DMS79 treated with DMSO at 0.1 percent for 48 hours (cell line): ENCODE results near the gene ANGEL1.

ENCODE experiments used
- DNase-seq: peaks from one replicate; lab custom pipeline; 2025; lab: John Stamatoyannopoulos, UW

ANGEL1 gene

DNA sequence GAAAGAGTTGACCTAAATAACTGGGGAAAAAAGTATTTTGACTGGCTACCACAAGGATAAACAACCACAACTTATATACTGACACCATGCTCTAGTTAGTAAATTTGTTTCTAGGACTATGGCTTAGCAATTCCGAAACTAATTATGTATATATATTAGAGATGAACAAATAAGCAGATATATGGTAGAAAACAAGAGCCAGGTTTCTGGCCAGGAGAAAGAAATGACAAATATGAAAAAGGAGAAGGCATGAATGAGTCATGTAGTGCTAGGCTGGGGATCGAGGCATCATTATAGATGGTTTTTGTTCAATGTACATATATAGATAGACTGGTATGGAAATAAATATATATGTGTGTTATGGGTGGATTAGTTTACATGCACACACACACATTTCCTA is 8.0 kb upstream of the ANGEL1 start:
- no peak for DNase-seq

DNA sequence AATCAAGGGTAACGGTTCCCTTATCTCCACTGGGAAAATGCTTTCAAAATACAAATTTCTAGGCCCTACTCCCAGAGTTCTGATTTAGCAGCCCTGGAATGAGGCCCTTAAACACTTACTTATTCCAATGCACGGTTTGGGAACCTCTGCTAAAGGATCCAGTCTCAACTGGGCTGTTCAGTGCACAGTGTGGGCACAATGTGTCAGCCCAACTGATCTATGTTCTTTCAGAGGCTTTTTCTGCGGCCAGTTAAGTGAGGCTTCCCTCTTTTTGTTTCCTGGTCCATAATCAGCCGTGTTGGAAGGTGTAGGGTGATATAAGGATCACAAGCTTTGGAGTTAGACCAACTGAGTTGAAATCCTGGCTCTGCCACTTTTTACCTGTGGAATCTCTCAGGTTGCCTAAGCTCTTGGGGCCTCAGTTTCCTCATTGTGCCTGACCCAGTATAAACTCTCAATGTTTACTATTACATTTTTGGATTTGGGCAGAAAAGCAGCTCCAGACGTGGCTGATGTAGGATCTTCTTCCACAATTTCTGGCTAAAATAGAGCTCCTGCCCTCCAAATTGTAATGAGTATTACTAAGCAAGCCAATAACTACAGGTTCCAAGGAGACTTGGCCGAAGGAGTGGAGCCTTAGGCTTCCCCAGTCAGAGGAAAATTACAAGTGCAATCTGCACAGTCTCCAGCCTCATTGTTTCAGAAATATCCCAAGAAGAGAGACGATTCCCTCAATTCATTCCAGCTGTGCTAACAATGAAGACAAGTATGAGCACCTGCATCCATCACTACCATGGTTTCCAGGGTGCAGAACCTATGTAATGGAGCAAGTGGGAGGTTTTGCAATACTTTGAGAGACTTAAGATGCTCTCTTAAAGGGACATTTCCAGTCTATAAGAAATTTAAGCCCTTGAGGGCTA is 2.3 kb upstream of the ANGEL1 start:
- DNase-seq, result no peak

DNA sequence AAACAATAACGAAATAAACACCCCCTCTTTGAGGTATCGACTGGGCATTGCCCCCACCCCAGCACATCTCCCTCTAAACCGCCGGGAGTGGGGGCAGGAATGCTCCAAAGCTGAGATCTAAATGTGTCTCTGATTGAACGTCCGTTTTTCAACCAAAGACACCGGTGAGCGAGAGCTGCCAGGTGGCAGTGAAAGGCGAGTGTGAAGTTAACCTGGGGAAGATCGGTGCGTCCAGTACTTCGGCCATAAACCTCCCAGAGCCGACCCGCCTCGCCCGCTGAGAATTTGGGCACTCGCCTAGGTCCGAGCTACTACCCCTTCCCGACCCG is 625 bp downstream of the ANGEL1 start:
- peak; percentile 45 for DNase-seq

DNA sequence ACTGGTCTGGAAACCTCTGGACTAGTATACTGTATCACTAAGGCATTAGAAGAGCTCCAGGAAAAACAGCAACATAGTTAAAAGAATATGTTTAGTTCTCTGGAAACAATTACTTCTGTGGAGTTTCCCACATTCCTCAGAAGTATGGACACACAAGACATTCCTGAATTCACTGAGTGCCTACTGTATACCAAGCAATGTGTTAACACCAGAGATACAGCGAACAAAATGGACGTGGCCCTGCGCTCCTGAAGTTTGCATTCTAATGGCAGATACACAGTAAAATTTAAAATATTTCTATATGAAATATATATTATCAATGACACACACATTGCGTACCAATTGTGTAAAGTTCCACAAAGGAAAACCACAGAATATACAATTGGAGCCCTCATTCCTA is 1.1 kb downstream of the ANGEL1 start:
- DNase-seq, result no peak

DNA sequence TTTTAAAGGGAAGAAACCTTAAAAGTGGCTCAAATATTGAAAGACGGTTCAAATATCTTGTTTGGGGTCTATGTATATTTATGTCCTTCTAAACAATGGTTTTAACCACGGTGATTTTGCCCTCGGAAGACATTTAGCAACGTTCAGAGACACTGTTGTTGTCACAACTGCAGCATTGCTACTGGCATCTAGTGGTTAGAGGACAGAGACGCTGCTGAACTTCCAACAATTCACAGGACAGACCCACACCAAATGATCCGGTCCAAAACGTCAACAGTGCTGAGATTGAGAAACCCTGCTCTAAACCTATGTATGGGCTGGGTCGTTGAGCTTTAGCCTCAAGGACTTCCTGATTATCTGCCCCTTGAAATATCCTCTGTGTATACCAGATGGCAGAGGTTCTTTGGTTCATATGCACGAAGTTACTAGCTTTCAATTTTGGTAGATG is 1.7 kb downstream of the ANGEL1 start:
- DNase-seq, result peak; percentile 64

DNA sequence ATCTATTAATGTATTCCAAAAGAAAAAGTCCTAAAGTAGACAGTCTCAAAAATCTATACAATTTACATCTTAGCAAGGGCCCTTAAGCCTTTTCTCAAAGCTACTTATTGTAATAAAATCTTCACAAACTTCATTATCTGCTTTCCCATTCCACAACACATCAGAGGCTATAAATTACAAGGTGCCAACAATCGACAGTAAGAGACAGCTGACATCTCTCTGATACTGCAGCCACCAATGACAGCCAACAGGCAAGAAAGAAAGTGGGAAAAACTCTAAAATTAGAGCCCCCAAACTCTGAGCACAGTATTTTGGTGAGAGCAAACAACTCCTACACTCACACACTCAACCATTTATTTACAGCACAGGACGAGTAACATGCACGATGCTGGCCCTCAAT is 2.2 kb downstream of the ANGEL1 start:
- no peak for DNase-seq

DNA sequence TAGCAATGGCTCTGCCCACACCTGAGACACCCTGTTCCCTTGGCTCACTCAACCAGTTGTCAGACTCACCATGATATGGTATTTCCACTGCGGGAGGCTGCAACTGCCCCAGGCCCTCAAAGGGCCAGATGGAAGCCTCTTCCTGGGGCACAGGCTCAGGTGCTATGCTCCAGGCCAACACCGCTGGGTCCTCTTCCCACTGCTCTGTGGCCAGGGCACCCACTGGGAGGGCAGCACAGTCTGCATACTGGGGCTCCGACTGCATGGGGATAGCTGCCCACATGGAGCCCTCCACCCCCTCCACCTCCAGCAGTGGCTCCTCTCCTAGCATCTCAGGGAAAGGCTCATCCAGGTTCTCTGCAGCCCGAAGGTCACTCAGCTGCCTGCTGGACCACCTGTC is 3.7 kb downstream of the ANGEL1 start:
- no peak for DNase-seq

DNA sequence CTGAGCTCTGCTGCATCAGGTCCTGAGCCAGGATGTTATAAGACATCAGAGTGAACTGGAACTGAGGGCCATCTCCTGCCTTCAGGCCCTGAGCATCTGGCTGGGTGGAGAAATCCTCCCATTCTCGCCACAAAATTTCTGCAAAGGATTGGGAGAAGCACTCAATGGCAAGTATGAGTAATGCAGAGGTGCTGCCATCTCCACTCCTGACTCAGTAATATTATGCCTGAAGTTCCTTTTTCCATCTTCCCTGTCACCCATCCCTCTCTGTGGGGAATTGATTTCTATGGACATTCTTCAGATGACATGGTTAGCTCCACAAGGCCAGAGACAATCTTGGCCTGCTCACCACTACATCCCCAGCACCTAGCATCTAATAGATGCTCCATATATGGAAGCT is 4.7 kb downstream of the ANGEL1 start:
- no peak for DNase-seq

DNA sequence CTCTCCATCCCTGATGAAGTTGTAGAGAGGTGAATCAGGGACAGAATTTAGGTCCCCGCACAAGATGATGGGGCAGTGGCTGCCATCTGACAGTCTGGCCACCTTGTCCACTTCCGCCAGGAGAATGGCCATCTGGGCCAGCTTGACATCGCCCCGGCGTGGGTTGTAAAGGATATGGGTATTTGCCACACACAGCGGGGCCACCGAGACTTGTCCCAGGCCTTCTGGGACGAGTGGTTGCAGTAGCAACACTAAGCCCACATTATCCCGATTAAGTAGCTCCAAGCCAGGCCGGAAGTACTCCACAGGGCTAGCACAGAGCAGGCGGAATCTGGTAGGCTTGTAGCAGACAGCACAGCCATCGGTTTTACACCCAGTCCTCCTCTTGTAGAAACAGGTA is 6.2 kb downstream of the ANGEL1 start:
- DNase-seq, result no peak

DNA sequence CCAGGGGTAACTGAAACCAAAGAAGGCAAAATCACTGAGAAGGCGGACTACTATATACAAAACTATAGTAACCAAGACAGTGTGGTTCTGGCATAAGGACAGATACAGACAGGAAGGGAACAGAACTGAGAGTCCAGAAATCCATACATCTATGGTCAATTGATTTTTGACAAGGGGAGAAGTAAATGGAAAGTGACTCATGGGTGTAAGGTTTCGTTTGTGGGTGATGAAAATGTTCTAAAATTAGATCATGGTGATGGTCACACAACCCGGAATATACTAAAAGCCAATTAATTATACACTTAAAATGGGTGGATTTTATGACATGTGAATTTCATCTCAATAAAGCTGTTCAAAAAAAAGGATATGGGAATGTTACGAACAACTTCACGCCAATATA is 18.7 kb downstream of the ANGEL1 start:
- DNase-seq, result no peak

DNA sequence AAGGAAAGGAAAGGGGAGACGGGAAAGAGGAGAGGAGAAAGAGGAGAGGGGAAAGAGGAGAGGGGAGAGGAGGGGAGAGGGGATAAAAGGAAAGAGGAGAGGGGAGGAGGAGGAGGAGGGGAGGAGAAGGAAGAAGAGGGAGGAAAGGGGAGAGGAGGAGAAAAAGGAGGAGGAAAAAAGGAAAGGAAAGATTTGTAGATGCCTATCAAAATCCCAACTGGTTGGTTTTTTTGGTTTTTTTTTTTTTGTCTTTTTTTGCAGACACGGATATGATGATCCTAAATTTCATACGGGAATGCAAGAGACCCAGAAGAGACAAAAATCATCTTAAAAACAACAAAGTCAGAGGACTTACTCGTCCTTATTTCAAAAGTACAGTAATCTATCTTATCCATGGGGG is 19.4 kb downstream of the ANGEL1 start:
- DNase-seq, result no peak

DNA sequence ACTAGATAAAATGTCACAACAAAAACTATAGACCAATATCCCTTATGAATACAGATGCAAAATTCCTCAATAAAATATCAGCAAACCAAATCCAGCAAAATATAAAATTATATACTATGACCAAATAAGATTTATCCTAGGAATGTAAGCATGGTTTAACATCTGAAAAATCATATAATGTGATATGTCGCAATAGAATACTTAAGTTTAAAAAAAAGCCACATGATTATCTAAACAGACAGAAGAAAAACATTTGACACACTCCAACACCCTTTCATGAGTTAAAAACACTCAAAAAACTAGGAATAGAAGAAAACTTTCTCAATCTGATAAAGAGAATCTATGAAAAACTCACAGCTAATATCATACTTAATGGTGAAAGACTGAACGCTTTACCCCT is 20.3 kb downstream of the ANGEL1 start:
- DNase-seq, result no peak

DNA sequence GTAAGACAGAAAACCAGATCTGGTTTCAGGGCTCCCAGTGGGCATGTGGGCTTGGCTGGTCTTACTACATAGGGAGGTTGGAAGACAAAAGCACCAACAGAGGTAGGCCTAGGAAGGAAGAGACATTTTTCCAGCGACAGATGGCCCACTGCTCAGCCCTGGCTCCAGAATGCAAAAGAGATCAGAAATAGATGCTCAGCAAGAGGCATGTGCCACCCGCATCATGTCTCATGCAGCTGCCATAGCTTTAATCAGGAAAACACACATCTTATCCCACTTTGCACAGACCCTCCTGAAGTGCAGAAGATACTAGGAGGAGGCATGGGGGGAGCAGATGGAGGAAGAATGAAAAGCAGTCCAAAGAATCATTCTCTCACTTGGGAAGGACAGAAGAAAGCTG is 26.1 kb downstream of the ANGEL1 start:
- DNase-seq, result no peak

DNA sequence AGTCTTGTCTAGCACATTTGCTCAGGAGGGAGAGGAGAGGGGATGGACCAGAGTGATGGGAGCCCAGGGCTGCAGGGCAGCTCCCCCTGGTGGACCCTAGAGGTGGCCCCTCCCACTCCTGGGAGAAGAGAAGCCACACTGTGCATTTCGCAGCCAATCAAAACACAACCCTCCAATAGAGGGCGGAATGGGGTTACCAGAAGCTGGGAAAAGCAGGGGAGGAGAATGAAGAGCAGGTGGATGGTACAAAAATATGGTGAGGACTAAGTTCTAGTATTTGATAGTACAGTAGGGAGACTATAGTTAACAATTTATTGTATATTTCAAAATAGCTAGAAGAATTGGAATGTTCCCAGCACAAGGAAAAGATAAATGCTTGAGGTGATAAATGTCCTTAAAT is 27.8 kb downstream of the ANGEL1 start:
- DNase-seq, result peak; percentile 21

DNA sequence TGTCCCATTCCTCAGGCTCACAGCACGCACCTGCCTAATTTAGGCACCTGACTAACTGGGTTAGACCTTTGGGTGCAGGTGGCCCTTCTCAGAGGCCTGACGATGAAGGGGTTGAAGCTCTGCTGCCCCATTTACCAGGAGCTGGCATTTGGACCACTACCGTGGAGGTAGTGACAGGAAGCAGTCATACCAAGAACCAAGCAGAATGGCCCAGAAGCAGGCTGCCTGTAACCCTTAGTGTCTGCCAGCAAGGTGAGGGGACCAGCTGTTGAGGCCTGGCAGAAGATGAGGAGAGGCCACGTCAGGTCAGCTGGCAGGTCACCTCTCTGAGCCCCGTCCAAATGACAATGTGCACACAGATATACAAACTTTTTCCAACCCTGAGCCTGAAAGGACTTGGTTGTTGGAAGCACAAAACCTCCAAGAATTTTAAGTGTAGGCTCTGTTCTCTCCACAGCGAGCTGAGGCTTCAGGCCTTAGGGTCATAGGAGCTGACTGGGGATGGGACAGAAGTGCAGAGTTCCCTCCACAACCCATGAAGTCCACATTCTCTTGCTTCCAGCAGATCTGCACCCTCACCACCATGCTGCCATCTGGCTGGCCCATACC is 28.3 kb downstream of the ANGEL1 start:
- no peak for DNase-seq

DNA sequence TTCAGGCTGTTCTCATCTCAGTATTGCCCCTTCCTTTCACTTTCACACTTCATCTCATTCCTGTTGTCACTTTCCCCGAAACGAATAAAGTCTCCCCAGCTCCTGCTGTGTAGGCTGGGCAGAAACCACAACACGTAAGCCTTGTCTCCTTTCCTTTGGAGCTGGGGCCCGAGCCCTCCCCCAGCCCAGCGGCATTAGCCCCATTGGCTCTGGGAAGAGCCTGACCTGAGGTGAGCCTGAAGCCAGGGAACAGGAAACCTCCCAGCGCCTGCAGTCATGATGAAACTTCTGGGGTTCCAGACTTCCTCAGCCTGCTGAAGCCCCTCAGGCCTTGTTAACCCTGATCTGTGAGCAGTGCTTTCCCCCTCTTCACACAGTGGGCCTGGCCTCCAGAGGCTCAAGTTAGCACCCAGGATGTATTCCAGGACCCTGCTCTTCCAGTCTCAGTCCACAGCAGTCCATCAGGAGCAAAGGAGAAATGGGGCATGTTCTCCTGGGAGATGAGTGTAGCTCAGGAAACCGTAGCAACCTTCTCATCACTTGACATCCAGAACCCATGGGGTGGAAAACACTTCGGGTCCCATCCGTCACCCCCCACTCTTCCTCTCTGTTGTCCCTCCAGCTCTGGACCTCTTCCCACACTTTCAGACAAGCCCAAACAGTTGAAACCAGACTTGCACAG is 29.7 kb downstream of the ANGEL1 start:
- DNase-seq, result no peak

DNA sequence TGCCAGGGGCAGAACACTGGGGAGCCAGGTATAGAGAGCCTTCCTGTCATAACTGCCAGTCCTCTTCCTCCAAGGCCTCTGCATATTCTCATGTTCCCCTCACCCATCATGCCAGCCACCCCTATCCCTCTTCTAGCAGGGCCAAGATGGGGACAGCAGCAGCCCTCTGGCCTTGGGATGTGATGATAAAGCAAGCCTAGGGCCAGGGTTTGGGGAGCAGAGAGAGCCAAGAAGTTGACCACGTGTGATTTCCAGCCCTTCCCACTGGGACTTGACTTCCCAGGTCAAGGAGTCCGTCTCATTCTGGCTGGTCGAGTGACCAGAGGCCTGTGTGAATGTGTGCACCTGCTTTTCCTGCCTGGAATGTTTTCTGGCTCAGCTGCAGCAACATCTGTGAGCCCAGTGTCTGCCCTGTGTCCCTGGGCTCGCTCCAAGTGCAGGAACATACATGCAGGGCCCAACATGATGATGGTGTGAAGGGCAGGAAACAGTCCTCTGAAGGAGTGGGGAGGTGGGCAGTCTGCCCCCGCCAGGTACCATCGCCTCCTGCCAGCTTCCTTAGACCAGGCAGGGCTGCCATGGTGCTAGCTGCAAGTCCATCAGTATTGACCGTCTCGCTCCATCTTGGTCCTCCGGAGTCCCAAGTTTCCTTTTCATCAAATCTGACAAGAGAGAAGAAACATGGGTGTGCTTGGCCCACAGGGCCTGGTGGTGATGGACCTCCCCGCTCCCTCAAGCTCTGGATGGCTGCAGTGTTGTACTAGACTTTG is 30.4 kb downstream of the ANGEL1 start:
- no peak for DNase-seq

DNA sequence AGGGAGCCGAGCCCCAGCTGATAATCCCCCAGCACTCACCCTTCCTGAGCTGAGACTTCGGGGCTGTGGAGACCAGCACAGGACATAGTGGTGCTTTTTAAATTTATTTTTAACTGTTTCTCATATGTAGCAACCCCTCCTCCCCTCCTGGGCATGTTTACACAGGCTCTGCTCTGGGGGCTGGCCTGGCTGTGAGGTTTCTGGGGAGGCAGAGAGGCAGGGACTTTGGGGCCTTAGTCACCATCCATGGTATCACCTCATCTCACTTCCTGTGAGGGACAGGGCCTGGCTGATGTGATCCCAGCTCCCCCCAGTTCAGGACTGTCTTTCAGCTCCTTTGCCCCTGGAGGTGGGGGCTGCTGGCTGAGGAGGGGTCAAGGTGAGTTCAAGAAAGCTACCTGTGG is 31.0 kb downstream of the ANGEL1 start:
- no peak for DNase-seq

DNA sequence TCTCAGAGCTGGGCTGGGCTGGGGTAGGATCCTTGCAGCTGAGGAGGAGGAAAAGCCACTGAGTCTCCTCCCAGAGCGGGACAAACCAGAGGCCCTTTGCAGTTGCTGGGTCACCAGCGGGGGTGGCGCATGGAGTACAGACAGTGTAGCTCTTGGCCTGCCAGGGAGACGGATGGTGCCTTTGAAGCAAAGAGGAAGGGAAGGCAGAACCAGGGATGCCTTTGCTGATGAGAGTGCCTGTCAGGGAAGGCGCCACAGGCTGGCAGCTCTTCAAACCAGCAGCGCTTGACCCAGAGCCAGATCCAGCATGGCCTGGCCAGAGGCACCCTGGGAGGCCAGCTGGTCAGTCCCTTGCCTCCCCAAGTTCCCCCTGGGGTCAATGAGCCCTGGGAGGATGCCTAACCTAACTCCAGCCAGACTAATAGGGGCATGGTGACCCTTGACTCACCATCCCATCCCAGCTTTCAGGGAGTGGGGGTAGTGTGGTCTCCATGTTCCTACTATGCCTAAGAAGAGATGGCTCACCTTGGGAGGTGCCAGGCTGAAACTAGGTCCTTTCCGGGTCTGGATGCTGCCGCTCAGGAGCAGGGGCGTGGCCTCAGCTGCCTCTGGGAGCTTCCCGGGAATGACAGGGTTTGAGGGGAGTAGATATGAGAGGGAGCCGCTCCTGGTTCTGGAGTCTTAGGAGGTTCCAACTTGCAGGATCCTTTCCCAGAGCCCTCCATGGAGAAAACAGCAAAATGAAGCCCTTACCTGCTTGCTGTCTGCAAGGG is 31.6 kb downstream of the ANGEL1 start:
- no peak for DNase-seq

DNA sequence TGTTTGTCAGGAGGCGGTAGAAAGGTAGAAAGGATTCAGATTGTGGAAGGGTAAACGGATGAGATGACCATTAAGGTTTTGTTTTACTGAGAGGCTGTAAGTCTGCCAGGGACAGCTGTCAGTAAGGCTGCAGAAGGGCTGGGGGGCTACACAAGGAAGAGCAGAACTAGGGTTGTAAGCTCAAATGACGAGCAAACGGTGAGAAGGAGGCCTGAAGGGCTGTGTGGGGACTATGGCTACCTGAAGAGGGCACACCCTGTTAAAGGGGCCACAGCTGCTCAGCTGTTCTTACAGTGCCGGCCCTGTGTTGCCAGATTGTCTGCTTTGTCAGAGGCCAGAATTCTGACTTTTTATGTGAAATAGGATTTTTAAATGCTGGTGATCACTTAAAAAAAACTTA is 32.3 kb downstream of the ANGEL1 start:
- no peak for DNase-seq

DNA sequence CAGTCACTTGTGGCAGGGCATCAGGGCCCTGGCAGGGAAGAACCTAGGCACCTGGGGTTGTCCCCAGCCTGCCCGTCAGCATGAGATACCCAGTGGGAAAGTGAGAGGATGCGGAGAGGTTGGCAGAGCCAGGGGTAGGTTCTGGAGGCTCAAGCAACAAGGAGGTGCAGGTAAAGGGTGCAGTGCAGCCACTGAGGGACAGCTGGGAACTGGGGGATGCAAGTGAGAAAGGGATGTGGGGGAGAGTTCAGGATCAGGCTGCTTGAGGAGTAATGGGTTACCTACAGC is 32.7 kb downstream of the ANGEL1 start:
- DNase-seq, result no peak
